ENCODE data around the gene MAGEA10. TPM values are rescaled to one million over a fixed set of nuclear protein-coding genes. Genes with fewer than 3 reads are reported as not detected.

MAGEA10 gene
- total RNA-seq, 4 donors from 2014 or later: not detected

DNA sequence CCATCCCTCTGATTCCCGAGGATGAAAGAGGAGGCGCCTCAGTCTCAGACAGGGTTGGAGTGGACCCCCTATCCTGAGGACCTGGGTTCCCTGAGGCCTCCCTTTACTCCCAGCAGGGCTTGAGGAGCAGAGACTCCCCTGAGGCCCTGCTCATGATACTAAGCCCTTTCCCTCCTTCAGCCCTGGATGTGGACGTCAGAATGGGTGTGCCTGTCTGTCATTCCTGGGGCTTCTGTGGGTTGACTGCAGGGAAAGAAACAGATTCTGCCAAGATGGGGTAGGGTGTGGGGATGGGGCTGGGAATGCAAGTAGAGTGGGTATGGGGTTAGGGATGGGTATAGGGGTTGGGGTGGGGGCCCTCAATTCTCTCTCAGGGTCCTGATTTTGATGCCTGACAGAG lies 21.1 kb downstream of the MAGEA10 start:
- no peaks in the 10 kb centered on the region for H3K4me1 ChIP-seq
- TF ChIP-seq, protein P1, sequence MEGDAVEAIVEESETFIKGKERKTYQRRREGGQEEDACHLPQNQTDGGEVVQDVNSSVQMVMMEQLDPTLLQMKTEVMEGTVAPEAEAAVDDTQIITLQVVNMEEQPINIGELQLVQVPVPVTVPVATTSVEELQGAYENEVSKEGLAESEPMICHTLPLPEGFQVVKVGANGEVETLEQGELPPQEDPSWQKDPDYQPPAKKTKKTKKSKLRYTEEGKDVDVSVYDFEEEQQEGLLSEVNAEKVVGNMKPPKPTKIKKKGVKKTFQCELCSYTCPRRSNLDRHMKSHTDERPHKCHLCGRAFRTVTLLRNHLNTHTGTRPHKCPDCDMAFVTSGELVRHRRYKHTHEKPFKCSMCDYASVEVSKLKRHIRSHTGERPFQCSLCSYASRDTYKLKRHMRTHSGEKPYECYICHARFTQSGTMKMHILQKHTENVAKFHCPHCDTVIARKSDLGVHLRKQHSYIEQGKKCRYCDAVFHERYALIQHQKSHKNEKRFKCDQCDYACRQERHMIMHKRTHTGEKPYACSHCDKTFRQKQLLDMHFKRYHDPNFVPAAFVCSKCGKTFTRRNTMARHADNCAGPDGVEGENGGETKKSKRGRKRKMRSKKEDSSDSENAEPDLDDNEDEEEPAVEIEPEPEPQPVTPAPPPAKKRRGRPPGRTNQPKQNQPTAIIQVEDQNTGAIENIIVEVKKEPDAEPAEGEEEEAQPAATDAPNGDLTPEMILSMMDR (IDR thresholded peaks at IDR 0.05): no peak
- TF ChIP-seq EP300 (IDR thresholded peaks at IDR 0.05): no peak
- TF ChIP-seq POLR2A (IDR thresholded peaks at IDR 0.05): no peak
- no peaks in the 10 kb centered on the region for H3K36me3 ChIP-seq
- H3K27ac ChIP-seq: no peak overlapping the region
- DNase-seq (ENCODE audit: low spot score in 2 of 2): no peak
- no peaks in the 10 kb centered on the region for H3K9me3 ChIP-seq
- H3K27me3 ChIP-seq: no peaks in the 10 kb centered on the region
- WGBS, 2 donors: 80 to 86% methylated on average over 1 to 3 of the region's 3 CpGs
- no peak overlapping the region for H3K4me3 ChIP-seq

DNA sequence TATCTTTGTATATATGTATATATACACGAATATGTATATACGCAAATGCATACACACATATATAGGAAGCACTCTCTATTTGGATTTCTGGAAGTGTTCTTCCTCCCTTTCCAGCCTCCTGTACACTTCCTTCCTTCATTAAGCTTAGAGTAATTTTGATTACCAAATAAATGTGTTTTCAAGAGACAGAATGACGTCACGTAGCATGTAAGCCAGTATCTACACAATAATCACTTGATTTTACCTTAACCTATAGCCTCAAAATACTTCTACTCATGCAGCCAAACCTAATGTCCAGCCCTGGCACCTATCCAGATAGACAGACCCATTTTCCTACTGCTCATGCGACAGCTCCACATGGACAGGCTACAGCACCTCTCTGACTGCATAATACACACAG lies 29.9 kb downstream of the MAGEA10 start:
- H3K4me3 ChIP-seq: no peak overlapping the region
- H3K4me1 ChIP-seq: no peaks in the 10 kb centered on the region
- no peak for DNase-seq (ENCODE audit: low spot score in 2 of 2)
- H3K36me3 ChIP-seq: no peaks in the 10 kb centered on the region
- H3K27me3 ChIP-seq: no peaks in the 10 kb centered on the region
- 88 to 98% methylated on average over 5 of the region's 5 CpGs for WGBS, 2 donors
- no peak overlapping the region for H3K27ac ChIP-seq
- no peak for TF ChIP-seq EP300 (IDR thresholded peaks at IDR 0.05)
- TF ChIP-seq, protein P1 (IDR thresholded peaks at IDR 0.05): no peak
- no peak for TF ChIP-seq POLR2A (IDR thresholded peaks at IDR 0.05)
- peaks cover 0 to 3% (median 0%) of the 10 kb centered on the region in 4 donors for H3K9me3 ChIP-seq

DNA sequence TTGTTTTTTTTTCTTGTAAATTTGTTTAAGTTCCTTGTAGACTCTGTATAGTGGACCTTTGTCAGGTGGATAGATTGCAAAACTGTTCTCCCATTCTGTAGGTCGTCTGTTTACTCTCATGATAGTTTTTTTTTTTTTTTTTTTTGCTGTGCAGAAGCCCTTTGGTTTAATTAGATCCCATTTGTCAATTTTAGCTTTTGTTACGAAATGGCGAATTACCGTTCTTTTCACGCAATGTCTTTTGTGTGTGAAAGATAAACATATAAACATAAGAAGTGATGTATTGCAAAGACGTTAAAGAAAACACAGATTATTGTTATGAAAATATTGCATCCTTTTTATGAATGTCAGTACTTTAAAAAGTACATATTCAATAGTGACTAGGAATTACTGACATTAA lies 34.5 kb downstream of the MAGEA10 start:
- DNase-seq (ENCODE audit: low spot score in 2 of 2): no peak
- H3K9me3 ChIP-seq: peaks cover 0 to 3% (median 0%) of the 10 kb centered on the region in 4 donors
- no peaks in the 10 kb centered on the region for H3K27me3 ChIP-seq
- no peaks in the 10 kb centered on the region for H3K36me3 ChIP-seq
- no peak overlapping the region for H3K27ac ChIP-seq
- TF ChIP-seq POLR2A (IDR thresholded peaks at IDR 0.05) (no peak), EP300 (IDR thresholded peaks at IDR 0.05) (no peak)
- 85 to 92% methylated on average over 6 of the region's 6 CpGs for WGBS, 2 donors
- no peaks in the 10 kb centered on the region for H3K4me1 ChIP-seq
- no peak overlapping the region for H3K4me3 ChIP-seq

DNA sequence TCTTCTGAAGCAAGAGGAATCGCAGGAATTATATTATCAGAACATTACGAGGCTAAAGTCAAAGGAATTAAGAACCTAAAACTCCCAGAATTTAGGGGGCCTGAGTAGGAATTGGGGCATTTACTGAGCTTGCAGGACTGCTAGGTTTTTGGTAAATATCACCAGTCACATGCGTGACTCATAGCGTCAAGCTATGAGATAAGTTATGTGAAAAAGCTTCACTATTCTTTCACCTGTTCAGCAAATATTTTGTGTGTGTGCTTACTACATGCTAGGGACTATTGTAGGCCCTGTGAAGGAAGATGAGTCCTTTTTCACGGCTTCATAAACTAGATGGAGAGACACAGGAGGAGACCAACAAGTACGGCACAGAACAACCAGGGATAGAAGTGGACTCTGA lies 52.2 kb downstream of the MAGEA10 start:
- Histone ChIP-seq H3K36me3 (no peaks in the 10 kb centered on the region), H3K4me1 (no peaks in the 10 kb centered on the region), H3K27me3 (no peaks in the 10 kb centered on the region), H3K9me3 (no peaks in the 10 kb centered on the region), H3K27ac (no peak overlapping the region), H3K4me3 (no peak overlapping the region)
- TF ChIP-seq, protein P1 (IDR thresholded peaks at IDR 0.05): no peak
- no peak for TF ChIP-seq POLR2A (IDR thresholded peaks at IDR 0.05)
- TF ChIP-seq EP300 (IDR thresholded peaks at IDR 0.05): no peak
- WGBS, 2 donors: 82 to 93% methylated on average over 6 of the region's 6 CpGs
- no peak for DNase-seq (ENCODE audit: low spot score in 2 of 2)

Other genes with a start within 250 kb of the MAGEA10 start
- not detected for gene MAGEA4, start 225.7 kb downstream of the MAGEA10 start, total RNA-seq
- gene GABRE, start 163.9 kb downstream of the MAGEA10 start, total RNA-seq: 10 to 100 TPM; 14.5 to 84.6 (median 41.4) TPM